Astrocyte of the spinal cord (primary cell): Measurements from ENCODE around the gene TMEM270.

Experiments
- DNase-seq: peaks from one replicate; pipeline ENCODE4 v3.0.0; 2011; ENCODE audit warnings: low read depth, low spot score
- H3K4me3 ChIP-seq: 2 replicates; pipeline ENCODE4 v1.5.1; 2011; ENCODE audit warnings: low read depth, mild to moderate bottlenecking, low read length, moderate library complexity
- CTCF ChIP-seq: IDR thresholded peaks from 2 replicates; pipeline ENCODE4 v1.5.1; 2012; ENCODE audit warnings: low read depth, mild to moderate bottlenecking, low read length, inconsistent platforms
- in situ Hi-C: cut with HindIII; loops from 2 replicates; pipeline ENCODE4 v1.10.0; 2017; ENCODE audit warnings: low sequenced_read_pairs

TMEM270 gene

GRCh38 chr7:73847941-73848723 is 12.8 kb upstream of the TMEM270 start:
- no peak for TF ChIP-seq CTCF
- in situ Hi-C loops: no loop called here
- DNase-seq: no peak
- H3K4me3 ChIP-seq: no peak overlapping the region

GRCh38 chr7:73850781-73851207 is 10.2 kb upstream of the TMEM270 start:
- H3K4me3 ChIP-seq: no peak overlapping the region
- in situ Hi-C loops: no loop called here
- TF ChIP-seq CTCF: no peak
- DNase-seq: peak; percentile 98

GRCh38 chr7:73851410-73852338 is 9.3 kb upstream of the TMEM270 start:
- no peak overlapping the region for H3K4me3 ChIP-seq
- TF ChIP-seq CTCF: no peak
- in situ Hi-C loops: no loop called here
- peak; percentile 97 for DNase-seq

GRCh38 chr7:73852500-73852899 is 8.5 kb upstream of the TMEM270 start:
- in situ Hi-C loops: no loop called here
- no peak for TF ChIP-seq CTCF
- no peak for DNase-seq
- H3K4me3 ChIP-seq: no peak overlapping the region

GRCh38 chr7:73856941-73857340 is 4.0 kb upstream of the TMEM270 start:
- no peak for DNase-seq
- in situ Hi-C loops: no loop called here
- no peak for TF ChIP-seq CTCF
- no peak overlapping the region for H3K4me3 ChIP-seq

- in situ Hi-C loops: no loop called here
- TF ChIP-seq CTCF: no peak
Observed at GRCh38 chr7:73858807-73859206, 2.2 kb upstream of the TMEM270 start.

More at GRCh38 chr7:73858807-73859206, 2.2 kb upstream of the TMEM270 start:
- H3K4me3 ChIP-seq: no peak overlapping the region
- no peak for DNase-seq
